ENCODE data around the gene ACP7.

ACP7 gene

GRCh38 chr19:39125554-39126311 is 41.6 kb downstream of the ACP7 start, which contains the start of gene PAK4:
TSS of gene PAK4 (plus strand) at chr19:39125786. CDS start at chr19:39169554, 43,768 bp downstream.
- H3K79me1 ChIP-seq (ENCODE audit: low read length): peaks cover 6% of the 10 kb centered on the region
- peaks cover 0 to 3% of the 10 kb centered on the region in 2 experiments for H3K36me3 ChIP-seq (ENCODE audit: control insufficient read depth in 1 of 2, insufficient read depth in 2 of 2, low read length in 2 of 2)
- peak; percentile 98 to 99 for DNase-seq
- no peaks in the 10 kb centered on the region for H3K27me3 ChIP-seq (ENCODE audit: insufficient read depth, low read length)
- peak within 1 kb of the TSS; percentile 97 for H2BK5ac ChIP-seq (ENCODE audit: low read depth, low read length, poor library complexity)
- H3K4me2 ChIP-seq (ENCODE audit: low read length): peak within 1 kb of the TSS; percentile 91
- H3K4me3 ChIP-seq (ENCODE audit: low read depth, low read length): peak within 1 kb of the TSS; percentile 99
- peak within 1 kb of the TSS; percentile 93 for H3K9ac ChIP-seq (ENCODE audit: low read length)
- no CpG with 5 or more reads among the region's 64 CpGs for WGBS (ENCODE audit: extremely low coverage, insufficient coverage, insufficient read length)
- H4K12ac ChIP-seq (ENCODE audit: low read depth, low read length): peak within 1 kb of the TSS; percentile 98
- peaks cover 14 to 19% of the 10 kb centered on the region in 2 experiments for H3K4me1 ChIP-seq (ENCODE audit: control insufficient read depth in 1 of 2, insufficient read depth in 2 of 2, low read length in 2 of 2)
- peak within 1 kb of the TSS; percentile 100 for H3K18ac ChIP-seq (ENCODE audit: low read length)
- H2AFZ ChIP-seq (ENCODE audit: insufficient read depth, low read length, poor library complexity): peak within 1 kb of the TSS; percentile 96
- peak within 1 kb of the TSS; percentile 99 for H2BK120ac ChIP-seq (ENCODE audit: insufficient read depth, low read length, poor library complexity)
- H4K8ac ChIP-seq (ENCODE audit: low read depth, low read length): peak within 1 kb of the TSS; percentile 99
- H3K27ac ChIP-seq (ENCODE audit: low read depth, low read length): peak within 1 kb of the TSS; percentile 87
- peak within 1 kb of the TSS; percentile 99 for H3K4ac ChIP-seq (ENCODE audit: low read depth, low read length)
- H3K23ac ChIP-seq (ENCODE audit: low read length): no peak within 1 kb of the TSS
- H2BK12ac ChIP-seq (ENCODE audit: low read length): peak within 1 kb of the TSS; percentile 48
- H3K14ac ChIP-seq (ENCODE audit: low read length): peak within 1 kb of the TSS; percentile 98
- H3K9me3 ChIP-seq (ENCODE audit: insufficient read depth, low read depth, low read length): no peaks in the 10 kb centered on the region
- H4K91ac ChIP-seq (ENCODE audit: low read depth, low read length): peak within 1 kb of the TSS; percentile 98
- peaks cover 21% of the 10 kb centered on the region for H3K79me2 ChIP-seq (ENCODE audit: control insufficient read depth, insufficient read depth, low read length, poor library complexity)
- peak within 1 kb of the TSS; percentile 98 for H2AK5ac ChIP-seq (ENCODE audit: low read length)

GRCh38 chr19:39126312-39127187 is 42.4 kb downstream of the ACP7 start:
- H3K4ac ChIP-seq (ENCODE audit: low read depth, low read length): peak overlapping the region; percentile 99
- H3K79me1 ChIP-seq (ENCODE audit: low read length): peaks cover 11% of the 10 kb centered on the region
- peak overlapping the region; percentile 91 for H3K4me2 ChIP-seq (ENCODE audit: low read length)
- H3K23ac ChIP-seq (ENCODE audit: low read length): no peak overlapping the region
- H3K36me3 ChIP-seq (ENCODE audit: control insufficient read depth in 1 of 2, insufficient read depth in 2 of 2, low read length in 2 of 2): peaks cover 0 to 3% of the 10 kb centered on the region in 2 experiments
- H2AK5ac ChIP-seq (ENCODE audit: low read length): peak overlapping the region; percentile 98
- peaks cover 21 to 27% of the 10 kb centered on the region in 2 experiments for H3K4me1 ChIP-seq (ENCODE audit: control insufficient read depth in 1 of 2, insufficient read depth in 2 of 2, low read length in 2 of 2)
- no peak overlapping the region for H2AFZ ChIP-seq (ENCODE audit: insufficient read depth, low read length, poor library complexity)
- peak overlapping the region; percentile 48 for H2BK12ac ChIP-seq (ENCODE audit: low read length)
- H3K14ac ChIP-seq (ENCODE audit: low read length): peak overlapping the region; percentile 98
- peak overlapping the region; percentile 98 for H4K91ac ChIP-seq (ENCODE audit: low read depth, low read length)
- H3K79me2 ChIP-seq (ENCODE audit: control insufficient read depth, insufficient read depth, low read length, poor library complexity): peaks cover 27% of the 10 kb centered on the region
- peak overlapping the region; percentile 93 for H3K9ac ChIP-seq (ENCODE audit: low read length)
- peak; percentile 57 to 69 for DNase-seq
- peak overlapping the region; percentile 97 for H2BK5ac ChIP-seq (ENCODE audit: low read depth, low read length, poor library complexity)
- peak overlapping the region; percentile 99 for H2BK120ac ChIP-seq (ENCODE audit: insufficient read depth, low read length, poor library complexity)
- peak overlapping the region; percentile 99 for H3K4me3 ChIP-seq (ENCODE audit: low read depth, low read length)
- no CpG with 5 or more reads among the region's 27 CpGs for WGBS (ENCODE audit: extremely low coverage, insufficient coverage, insufficient read length)
- no peaks in the 10 kb centered on the region for H3K9me3 ChIP-seq (ENCODE audit: insufficient read depth, low read depth, low read length)
- peak overlapping the region; percentile 99 for H4K8ac ChIP-seq (ENCODE audit: low read depth, low read length)
- H3K27ac ChIP-seq (ENCODE audit: low read depth, low read length): peak overlapping the region; percentile 87
- peak overlapping the region; percentile 100 for H3K18ac ChIP-seq (ENCODE audit: low read length)
- peak overlapping the region; percentile 98 for H4K12ac ChIP-seq (ENCODE audit: low read depth, low read length)
- no peaks in the 10 kb centered on the region for H3K27me3 ChIP-seq (ENCODE audit: insufficient read depth, low read length)

GRCh38 chr19:39127812-39128515 is 43.8 kb downstream of the ACP7 start:
- Histone ChIP-seq H3K79me2 (ENCODE audit: control insufficient read depth, insufficient read depth, low read length, poor library complexity) (peaks cover 32% of the 10 kb centered on the region), H4K8ac (ENCODE audit: low read depth, low read length) (no peak overlapping the region), H3K4ac (ENCODE audit: low read depth, low read length) (peak overlapping the region; percentile 23), H3K27me3 (ENCODE audit: insufficient read depth, low read length) (no peaks in the 10 kb centered on the region), H4K91ac (ENCODE audit: low read depth, low read length) (no peak overlapping the region), H3K18ac (ENCODE audit: low read length) (no peak overlapping the region), H3K4me2 (ENCODE audit: low read length) (no peak overlapping the region), H3K4me1 (ENCODE audit: control insufficient read depth in 1 of 2, insufficient read depth in 2 of 2, low read length in 2 of 2) (peaks cover 27 to 36% of the 10 kb centered on the region in 2 experiments), H2AK5ac (ENCODE audit: low read length) (peak overlapping the region; percentile 27), H3K9ac (ENCODE audit: low read length) (no peak overlapping the region), H2AFZ (ENCODE audit: insufficient read depth, low read length, poor library complexity) (no peak overlapping the region), H4K12ac (ENCODE audit: low read depth, low read length) (no peak overlapping the region), H3K36me3 (ENCODE audit: control insufficient read depth in 1 of 2, insufficient read depth in 2 of 2, low read length in 2 of 2) (peaks cover 0 to 3% of the 10 kb centered on the region in 2 experiments), H3K23ac (ENCODE audit: low read length) (no peak overlapping the region), H2BK12ac (ENCODE audit: low read length) (no peak overlapping the region), H3K79me1 (ENCODE audit: low read length) (peaks cover 12% of the 10 kb centered on the region), H2BK5ac (ENCODE audit: low read depth, low read length, poor library complexity) (no peak overlapping the region), H3K9me3 (ENCODE audit: insufficient read depth, low read depth, low read length) (no peaks in the 10 kb centered on the region), H3K4me3 (ENCODE audit: low read depth, low read length) (no peak overlapping the region), H3K14ac (ENCODE audit: low read length) (no peak overlapping the region), H2BK120ac (ENCODE audit: insufficient read depth, low read length, poor library complexity) (no peak overlapping the region), H3K27ac (ENCODE audit: low read depth, low read length) (no peak overlapping the region)
- no peak for DNase-seq
- no CpG with 5 or more reads among the region's 9 CpGs for WGBS (ENCODE audit: extremely low coverage, insufficient coverage, insufficient read length)
